ENCODE measurements around the gene OS9. TPM values are rescaled to one million over a fixed set of nuclear protein-coding genes. Genes with fewer than 3 reads are reported as not detected.

Gene OS9
- total RNA-seq, 1 experiment from 2014 or later: 145 TPM

DNA sequence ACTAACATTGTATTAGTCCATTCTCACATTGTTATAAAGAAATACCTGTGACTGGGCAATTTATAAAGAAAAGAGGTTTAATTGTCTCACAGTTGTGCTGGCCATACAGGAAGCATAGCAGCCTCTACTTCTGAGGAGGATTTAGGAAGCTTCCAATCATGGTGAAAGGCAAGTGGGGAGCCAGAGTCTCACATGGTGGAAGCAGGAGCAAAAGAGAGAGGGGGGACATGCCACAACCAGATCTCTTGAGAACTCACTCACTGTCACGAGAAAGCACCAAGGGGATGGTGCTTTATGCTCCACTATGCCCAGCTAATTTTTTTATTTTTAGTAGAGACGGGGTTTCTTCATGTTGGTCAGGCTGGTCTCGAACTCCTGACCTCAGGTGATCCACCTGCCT lies 13.3 kb downstream of the OS9 start:
- no peak for DNase-seq
- no peak overlapping the region for H3K4me3 ChIP-seq (ENCODE audit: low read length)
- H3K4me1 ChIP-seq (ENCODE audit: insufficient read depth, low read length): no peaks in the 10 kb centered on the region
- no peak overlapping the region for H3K9ac ChIP-seq (ENCODE audit: low read length)
- H4K20me1 ChIP-seq (ENCODE audit: low read length): no peaks in the 10 kb centered on the region
- H3K27ac ChIP-seq (ENCODE audit: low read length): no peak overlapping the region
- no peak overlapping the region for H2AFZ ChIP-seq (ENCODE audit: low read length)
- POLR2A ChIA-PET (ENCODE audit: unreplicated experiment): no interaction called here
- intact Hi-C loops (cut with micrococcal nuclease): no loop called here
- no peak for ATAC-seq
- H3K9me3 ChIP-seq (ENCODE audit: low read length): no peaks in the 10 kb centered on the region
- TF ChIP-seq, protein P1, sequence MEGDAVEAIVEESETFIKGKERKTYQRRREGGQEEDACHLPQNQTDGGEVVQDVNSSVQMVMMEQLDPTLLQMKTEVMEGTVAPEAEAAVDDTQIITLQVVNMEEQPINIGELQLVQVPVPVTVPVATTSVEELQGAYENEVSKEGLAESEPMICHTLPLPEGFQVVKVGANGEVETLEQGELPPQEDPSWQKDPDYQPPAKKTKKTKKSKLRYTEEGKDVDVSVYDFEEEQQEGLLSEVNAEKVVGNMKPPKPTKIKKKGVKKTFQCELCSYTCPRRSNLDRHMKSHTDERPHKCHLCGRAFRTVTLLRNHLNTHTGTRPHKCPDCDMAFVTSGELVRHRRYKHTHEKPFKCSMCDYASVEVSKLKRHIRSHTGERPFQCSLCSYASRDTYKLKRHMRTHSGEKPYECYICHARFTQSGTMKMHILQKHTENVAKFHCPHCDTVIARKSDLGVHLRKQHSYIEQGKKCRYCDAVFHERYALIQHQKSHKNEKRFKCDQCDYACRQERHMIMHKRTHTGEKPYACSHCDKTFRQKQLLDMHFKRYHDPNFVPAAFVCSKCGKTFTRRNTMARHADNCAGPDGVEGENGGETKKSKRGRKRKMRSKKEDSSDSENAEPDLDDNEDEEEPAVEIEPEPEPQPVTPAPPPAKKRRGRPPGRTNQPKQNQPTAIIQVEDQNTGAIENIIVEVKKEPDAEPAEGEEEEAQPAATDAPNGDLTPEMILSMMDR (conservative IDR thresholded peaks at IDR 0.05; ENCODE audit: low read depth, low read length): no peak
- TF ChIP-seq EZH2phosphoT487 (IDR thresholded peaks at IDR 0.05; ENCODE audit: borderline replicate concordance, low read length) (no peak), EZH2 (IDR thresholded peaks at IDR 0.05; ENCODE audit: low read length, unreplicated experiment) (no peak)
- H3K4me2 ChIP-seq (ENCODE audit: low read length): no peak overlapping the region
- BruUV-seq (replicated peaks): no TSS peak
- H3K36me3 ChIP-seq (ENCODE audit: low read depth, low read length): peaks cover 21% of the 10 kb centered on the region
- no peaks in the 10 kb centered on the region for H3K9me2 ChIP-seq (replicated peaks; ENCODE audit: low read length)
- CTCF ChIA-PET: no interaction called here
- no peaks in the 10 kb centered on the region for H3K79me2 ChIP-seq (ENCODE audit: low read length)
- H3F3A ChIP-seq (ENCODE audit: low read length, unreplicated experiment): no peaks in the 10 kb centered on the region
- H3K27me3 ChIP-seq (ENCODE audit: low read length): no peaks in the 10 kb centered on the region

DNA sequence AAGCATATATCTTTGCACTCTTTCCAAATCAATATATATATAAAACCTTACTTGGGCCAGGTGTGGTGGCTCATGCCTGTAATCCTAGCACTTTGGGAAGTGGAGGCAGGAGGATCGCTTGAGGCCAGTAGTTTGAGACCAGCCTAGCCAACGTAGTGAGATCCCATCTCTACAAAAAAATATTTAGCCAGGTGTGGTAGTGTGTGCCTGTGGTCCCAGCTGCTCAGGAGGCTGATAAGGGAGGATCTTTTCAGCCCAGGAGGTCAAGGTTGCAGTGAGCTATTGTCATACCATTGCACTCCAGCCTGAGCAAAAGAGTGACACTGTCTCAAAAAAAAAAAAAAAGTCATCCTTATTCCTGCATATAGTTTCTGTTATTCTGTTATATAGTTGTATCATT lies 14.4 kb downstream of the OS9 start:
- ChIA-PET CTCF (no interaction called here), POLR2A (ENCODE audit: unreplicated experiment) (interaction anchor here (0.6 kb wide), 1 partner anchor 36 kb away, joined by 4 read pairs; no protein-coding TSS in a partner anchor)
- H3K4me3 ChIP-seq (ENCODE audit: low read length): no peak overlapping the region
- DNase-seq (no peak), ATAC-seq (no peak)
- BruUV-seq (replicated peaks): no TSS peak
- no peaks in the 10 kb centered on the region for H3K9me3 ChIP-seq (ENCODE audit: low read length)
- H3K4me2 ChIP-seq (ENCODE audit: low read length): no peak overlapping the region
- H3K27ac ChIP-seq (ENCODE audit: low read length): no peak overlapping the region
- no peaks in the 10 kb centered on the region for H3K9me2 ChIP-seq (replicated peaks; ENCODE audit: low read length)
- no peaks in the 10 kb centered on the region for H3K79me2 ChIP-seq (ENCODE audit: low read length)
- H3K27me3 ChIP-seq (ENCODE audit: low read length): no peaks in the 10 kb centered on the region
- no peak for TF ChIP-seq EZH2phosphoT487 (IDR thresholded peaks at IDR 0.05; ENCODE audit: borderline replicate concordance, low read length)
- no peak for TF ChIP-seq EZH2 (IDR thresholded peaks at IDR 0.05; ENCODE audit: low read length, unreplicated experiment)
- TF ChIP-seq, protein P1 (conservative IDR thresholded peaks at IDR 0.05; ENCODE audit: low read depth, low read length): no peak
- intact Hi-C loops (cut with micrococcal nuclease): no loop called here
- no peak overlapping the region for H2AFZ ChIP-seq (ENCODE audit: low read length)
- H3K9ac ChIP-seq (ENCODE audit: low read length): no peak overlapping the region
- no peaks in the 10 kb centered on the region for H3K4me1 ChIP-seq (ENCODE audit: insufficient read depth, low read length)
- peaks cover 11% of the 10 kb centered on the region for H3K36me3 ChIP-seq (ENCODE audit: low read depth, low read length)
- H4K20me1 ChIP-seq (ENCODE audit: low read length): no peaks in the 10 kb centered on the region
- H3F3A ChIP-seq (ENCODE audit: low read length, unreplicated experiment): no peaks in the 10 kb centered on the region

DNA sequence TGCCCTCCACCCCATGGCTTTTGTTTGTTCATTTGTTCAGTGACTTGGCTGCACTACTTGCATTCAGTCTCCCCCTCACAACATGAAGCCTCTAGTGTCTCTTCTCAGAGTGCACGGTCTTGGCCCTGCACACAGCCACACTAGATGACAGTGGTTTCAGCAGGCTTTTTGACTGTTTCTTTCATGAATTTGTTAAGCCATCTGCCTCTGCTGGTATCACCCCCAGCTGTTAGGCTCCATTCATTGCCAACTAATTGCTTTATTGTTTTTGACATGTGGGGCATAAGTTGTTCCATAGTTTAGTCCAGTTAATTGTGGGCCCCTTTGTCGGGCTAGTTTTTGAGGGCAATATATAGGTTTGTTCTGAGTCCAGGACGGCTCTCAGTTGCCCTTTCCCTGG lies 18.8 kb downstream of the OS9 start:
- intact Hi-C loops (cut with micrococcal nuclease): no loop called here
- Histone ChIP-seq H3K36me3 (ENCODE audit: low read depth, low read length) (no peaks in the 10 kb centered on the region), H3K27ac (ENCODE audit: low read length) (no peak overlapping the region), H3F3A (ENCODE audit: low read length, unreplicated experiment) (no peaks in the 10 kb centered on the region), H3K9ac (ENCODE audit: low read length) (no peak overlapping the region), H2AFZ (ENCODE audit: low read length) (no peak overlapping the region), H4K20me1 (ENCODE audit: low read length) (no peaks in the 10 kb centered on the region), H3K4me1 (ENCODE audit: insufficient read depth, low read length) (no peaks in the 10 kb centered on the region), H3K4me3 (ENCODE audit: low read length) (no peak overlapping the region), H3K27me3 (ENCODE audit: low read length) (no peaks in the 10 kb centered on the region), H3K79me2 (ENCODE audit: low read length) (no peaks in the 10 kb centered on the region), H3K9me3 (ENCODE audit: low read length) (no peaks in the 10 kb centered on the region), H3K9me2 (replicated peaks; ENCODE audit: low read length) (no peaks in the 10 kb centered on the region), H3K4me2 (ENCODE audit: low read length) (no peak overlapping the region)
- TF ChIP-seq EZH2 (IDR thresholded peaks at IDR 0.05; ENCODE audit: low read length, unreplicated experiment): no peak
- no peak for TF ChIP-seq EZH2phosphoT487 (IDR thresholded peaks at IDR 0.05; ENCODE audit: borderline replicate concordance, low read length)
- TF ChIP-seq, protein P1 (conservative IDR thresholded peaks at IDR 0.05; ENCODE audit: low read depth, low read length): no peak
- DNase-seq: no peak
- BruUV-seq (replicated peaks): no TSS peak
- ATAC-seq: no peak
- ChIA-PET POLR2A (ENCODE audit: unreplicated experiment) (no interaction called here), CTCF (no interaction called here)

Data from PC-3 (cell line).